Panc1 (cell line): ENCODE data around the gene DLK2. TPM values are rescaled to one million over a fixed set of nuclear protein-coding genes. Genes with fewer than 3 reads are reported as not detected.

ENCODE experiments used
- ATAC-seq: fragments of 200-7000 bp; cut with Tn5 transposase; 2 replicates; pipeline ENCODE4 v1.9.1; 2020; ENCODE audit warnings: mild to moderate bottlenecking, moderate library complexity
- BruUV-seq: library from RNA; stranded (reverse); fragments of 400-500 nt; replicated peaks from 2 replicates; lab custom pipeline; 2021; lab: Mats Ljungman, UMichigan
- CTCF ChIA-PET: fragments of 300-600 bp; sonication (Branson Sonifier 250); formaldehyde crosslinking; loops from one replicate; lab custom pipeline; 2022; ENCODE audit warnings: antibody characterized with exemption; lab: Charles Lee
- POLR2A ChIA-PET: fragments of 300-600 bp; sonication (Branson Sonifier 250); formaldehyde crosslinking; loops from one replicate; lab custom pipeline; 2022; ENCODE audit warnings: antibody characterized with exemption; lab: Charles Lee
- DNase-seq: peaks from one replicate; pipeline ENCODE4 v3.0.0-alpha.2; 2010; ENCODE audit warnings: low read depth, low spot score
- H3K27ac ChIP-seq: 2 replicates; pipeline ENCODE4 v1.5.1; 2011; ENCODE audit warnings: mild to moderate bottlenecking, low read length, inconsistent platforms
- H3K27me3 ChIP-seq: fragments of 200-500 bp; sonication (Bioruptor generic); 2 replicates; pipeline ENCODE4 v1.6.0; 2014; ENCODE audit warnings: low read length, inconsistent platforms; ENCODE audit not compliant: control insufficient read depth, insufficient read depth
- H3K36me3 ChIP-seq: fragments of 200-500 bp; sonication (Bioruptor generic); 2 replicates; pipeline ENCODE4 v1.5.1; 2014; ENCODE audit warnings: inconsistent platforms, mild to moderate bottlenecking, low read length, moderate library complexity; ENCODE audit not compliant: control insufficient read depth, insufficient read depth
- H3K4me1 ChIP-seq: 2 replicates; pipeline ENCODE4 v1.5.1; 2011; ENCODE audit warnings: inconsistent platforms, mild to moderate bottlenecking, low read length, moderate library complexity; ENCODE audit not compliant: control insufficient read depth, insufficient read depth
- H3K4me3 ChIP-seq, 2 experiments: 2 replicates each; pipeline ENCODE4 v1.5.1; 2011 to 2012; ENCODE audit warnings: low read depth in 2 of 2, low read length in 2 of 2, mild to moderate bottlenecking in 2 of 2, inconsistent platforms in 1 of 2, moderate library complexity in 1 of 2
- H3K9me3 ChIP-seq: fragments of 200-500 bp; sonication (Bioruptor generic); 2 replicates; pipeline ENCODE4 v1.5.1; 2014; ENCODE audit warnings: low read depth, mild to moderate bottlenecking, inconsistent platforms, low read length, moderate library complexity; ENCODE audit not compliant: control insufficient read depth, insufficient read depth
- POLR2AphosphoS5 ChIP-seq: IDR thresholded peaks from 2 replicates; pipeline ENCODE4 v1.6.1; 2012; ENCODE audit warnings: mild to moderate bottlenecking, low read depth, low read length, moderate library complexity
- SIN3A ChIP-seq: IDR thresholded peaks from 2 replicates; pipeline ENCODE4 v1.6.1; 2012; ENCODE audit warnings: low read depth, mild to moderate bottlenecking, low read length, moderate library complexity, borderline replicate concordance; ENCODE audit not compliant: insufficient read depth
- TCF7L2 ChIP-seq: IDR thresholded peaks from 2 replicates; pipeline ENCODE4 v1.6.1; 2011; ENCODE audit warnings: mild to moderate bottlenecking, low read depth, low read length, inconsistent platforms
- in situ Hi-C: cut with HindIII; loops from 2 replicates; pipeline ENCODE4 v1.10.0; 2016; ENCODE audit warnings: low sequenced_read_pairs, low pct_unique_long_range_greater_than_20kb
- intact Hi-C: fragments of 100-400 bp; cut with micrococcal nuclease; formaldehyde crosslinking; loops from one replicate; pipeline ENCODE4 v1.10.0; 2022; ENCODE audit not compliant: unreplicated experiment
- total RNA-seq: library from RNA; stranded (reverse); gene quantifications from one replicate; pipeline ENCODE4 v1.2.1, GENCODE V29; 2021; ENCODE audit not compliant: unreplicated experiment
- TF ChIP-seq, protein P1 (sequence below): fragments of 450-650 bp; IDR thresholded peaks from 2 replicates; pipeline ENCODE4 v1.5.1; 2017; ENCODE audit warnings: mild to moderate bottlenecking
- TF ChIP-seq, protein P2 (sequence below), 2 experiments: IDR thresholded peaks; 2 replicates each; pipeline ENCODE4 v1.6.1; 2011 to 2012; ENCODE audit warnings: low read depth in 2 of 2, control low read depth in 1 of 2, low read length in 1 of 2, mild to moderate bottlenecking in 1 of 2, moderate library complexity in 1 of 2; ENCODE audit not compliant: insufficient read depth in 1 of 2

DLK2 gene
- total RNA-seq, 1 experiment from 2014 or later: 19.1 TPM

DNA sequence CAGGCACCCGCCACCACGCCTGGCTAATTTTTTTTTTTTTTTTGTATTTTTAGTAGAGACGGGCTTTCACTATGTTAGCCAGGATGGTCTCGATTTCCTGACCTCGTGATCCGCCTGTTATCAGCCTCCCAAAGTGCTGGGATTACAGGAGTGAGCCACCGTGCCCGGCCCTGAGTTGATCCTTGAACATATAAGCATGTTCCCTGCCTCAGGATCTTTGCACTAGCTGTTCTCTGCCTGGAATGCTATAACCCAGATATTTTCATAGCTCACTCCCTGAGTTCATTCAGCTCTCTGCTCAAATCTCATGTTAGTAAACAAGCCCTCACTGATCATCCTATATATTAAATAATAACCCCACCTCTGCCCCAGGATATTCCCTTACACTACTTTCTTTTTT is 9.0 kb upstream of the DLK2 start:
- Histone ChIP-seq H3K36me3 (no peaks in the 10 kb centered on the region), H3K4me1 (no peaks in the 10 kb centered on the region), H3K9me3 (0 out of 2 replicates have a peak, but pooled peaks cover 5% of the 10 kb centered on the region), H3K27me3 (no peaks in the 10 kb centered on the region), H3K4me3 (no peak overlapping the region), H3K27ac (no peak overlapping the region)
- TF ChIP-seq TCF7L2 (no peak), POLR2AphosphoS5 (no peak), SIN3A (no peak)
- TF ChIP-seq, protein P1, sequence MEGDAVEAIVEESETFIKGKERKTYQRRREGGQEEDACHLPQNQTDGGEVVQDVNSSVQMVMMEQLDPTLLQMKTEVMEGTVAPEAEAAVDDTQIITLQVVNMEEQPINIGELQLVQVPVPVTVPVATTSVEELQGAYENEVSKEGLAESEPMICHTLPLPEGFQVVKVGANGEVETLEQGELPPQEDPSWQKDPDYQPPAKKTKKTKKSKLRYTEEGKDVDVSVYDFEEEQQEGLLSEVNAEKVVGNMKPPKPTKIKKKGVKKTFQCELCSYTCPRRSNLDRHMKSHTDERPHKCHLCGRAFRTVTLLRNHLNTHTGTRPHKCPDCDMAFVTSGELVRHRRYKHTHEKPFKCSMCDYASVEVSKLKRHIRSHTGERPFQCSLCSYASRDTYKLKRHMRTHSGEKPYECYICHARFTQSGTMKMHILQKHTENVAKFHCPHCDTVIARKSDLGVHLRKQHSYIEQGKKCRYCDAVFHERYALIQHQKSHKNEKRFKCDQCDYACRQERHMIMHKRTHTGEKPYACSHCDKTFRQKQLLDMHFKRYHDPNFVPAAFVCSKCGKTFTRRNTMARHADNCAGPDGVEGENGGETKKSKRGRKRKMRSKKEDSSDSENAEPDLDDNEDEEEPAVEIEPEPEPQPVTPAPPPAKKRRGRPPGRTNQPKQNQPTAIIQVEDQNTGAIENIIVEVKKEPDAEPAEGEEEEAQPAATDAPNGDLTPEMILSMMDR: no peak
- TF ChIP-seq, protein P2, sequence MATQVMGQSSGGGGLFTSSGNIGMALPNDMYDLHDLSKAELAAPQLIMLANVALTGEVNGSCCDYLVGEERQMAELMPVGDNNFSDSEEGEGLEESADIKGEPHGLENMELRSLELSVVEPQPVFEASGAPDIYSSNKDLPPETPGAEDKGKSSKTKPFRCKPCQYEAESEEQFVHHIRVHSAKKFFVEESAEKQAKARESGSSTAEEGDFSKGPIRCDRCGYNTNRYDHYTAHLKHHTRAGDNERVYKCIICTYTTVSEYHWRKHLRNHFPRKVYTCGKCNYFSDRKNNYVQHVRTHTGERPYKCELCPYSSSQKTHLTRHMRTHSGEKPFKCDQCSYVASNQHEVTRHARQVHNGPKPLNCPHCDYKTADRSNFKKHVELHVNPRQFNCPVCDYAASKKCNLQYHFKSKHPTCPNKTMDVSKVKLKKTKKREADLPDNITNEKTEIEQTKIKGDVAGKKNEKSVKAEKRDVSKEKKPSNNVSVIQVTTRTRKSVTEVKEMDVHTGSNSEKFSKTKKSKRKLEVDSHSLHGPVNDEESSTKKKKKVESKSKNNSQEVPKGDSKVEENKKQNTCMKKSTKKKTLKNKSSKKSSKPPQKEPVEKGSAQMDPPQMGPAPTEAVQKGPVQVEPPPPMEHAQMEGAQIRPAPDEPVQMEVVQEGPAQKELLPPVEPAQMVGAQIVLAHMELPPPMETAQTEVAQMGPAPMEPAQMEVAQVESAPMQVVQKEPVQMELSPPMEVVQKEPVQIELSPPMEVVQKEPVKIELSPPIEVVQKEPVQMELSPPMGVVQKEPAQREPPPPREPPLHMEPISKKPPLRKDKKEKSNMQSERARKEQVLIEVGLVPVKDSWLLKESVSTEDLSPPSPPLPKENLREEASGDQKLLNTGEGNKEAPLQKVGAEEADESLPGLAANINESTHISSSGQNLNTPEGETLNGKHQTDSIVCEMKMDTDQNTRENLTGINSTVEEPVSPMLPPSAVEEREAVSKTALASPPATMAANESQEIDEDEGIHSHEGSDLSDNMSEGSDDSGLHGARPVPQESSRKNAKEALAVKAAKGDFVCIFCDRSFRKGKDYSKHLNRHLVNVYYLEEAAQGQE (IDR thresholded peaks at IDR 0.05; ENCODE audit: insufficient read depth in 1 of 2, low read depth in 2 of 2, low read length in 1 of 2): no peak
- ChIA-PET CTCF (interaction anchor here (0.6 kb wide), 2 partner anchors 9 to 34 kb away, joined by 4 to 5 read pairs; partner anchors contain the start of gene DLK2), POLR2A (interaction anchor here (0.6 kb wide), 1 partner anchor 26 kb away, joined by 3 read pairs; no protein-coding TSS in a partner anchor)
- DNase-seq: no peak
- intact Hi-C loops (no loop called here), in situ Hi-C loops (no loop called here)
- BruUV-seq: no TSS peak
- ATAC-seq: no peak

DNA sequence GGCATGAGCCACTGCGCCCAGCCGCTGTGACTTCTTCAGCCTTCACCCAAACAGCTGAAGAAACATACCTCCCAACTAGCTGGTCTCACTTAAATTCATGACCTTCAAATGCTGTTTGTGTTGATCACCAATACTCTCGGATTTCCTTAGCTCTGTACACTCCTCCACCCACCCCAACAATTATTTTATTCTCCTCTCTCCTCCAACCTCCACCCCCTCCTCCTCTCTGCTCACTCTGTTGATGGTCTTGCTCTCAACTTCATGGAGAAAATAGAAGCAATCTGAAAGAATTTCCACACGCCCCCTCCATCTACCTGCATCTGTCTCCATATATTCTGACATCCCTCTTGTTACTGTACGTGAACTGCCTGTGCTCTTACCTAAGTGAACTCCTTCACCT is 6.6 kb upstream of the DLK2 start:
- H3K36me3 ChIP-seq: no peaks in the 10 kb centered on the region
- 0 out of 2 replicates have a peak, but pooled peaks cover 5% of the 10 kb centered on the region for H3K9me3 ChIP-seq
- ChIA-PET CTCF (no interaction called here), POLR2A (no interaction called here)
- TF ChIP-seq POLR2AphosphoS5 (no peak), SIN3A (no peak), TCF7L2 (no peak)
- TF ChIP-seq, protein P1: no peak
- TF ChIP-seq, protein P2 (IDR thresholded peaks at IDR 0.05; ENCODE audit: insufficient read depth in 1 of 2, low read depth in 2 of 2, low read length in 1 of 2): no peak
- DNase-seq (no peak), ATAC-seq (no peak)
- H3K4me1 ChIP-seq: peaks cover 3% of the 10 kb centered on the region
- in situ Hi-C loops: no loop called here
- intact Hi-C loops: no loop called here
- no TSS peak for BruUV-seq
- H3K4me3 ChIP-seq: no peak overlapping the region
- H3K27me3 ChIP-seq: no peaks in the 10 kb centered on the region
- no peak overlapping the region for H3K27ac ChIP-seq
